H9 (cell line): ENCODE data around the gene ACKR1. TPM values are rescaled to one million over a fixed set of nuclear protein-coding genes. Genes with fewer than 3 reads are reported as not detected.

Experiments used
- DNase-seq: peaks from one replicate; pipeline ENCODE4 v3.0.0-alpha.2; 2017
- H2AFZ ChIP-seq: one replicate; pipeline ENCODE4 v1.6.1; 2013; ENCODE audit warnings: mild to moderate bottlenecking, low read length, control low read depth, moderate library complexity
- H2AK5ac ChIP-seq: 2 replicates; pipeline ENCODE4 v1.6.1; 2013; ENCODE audit warnings: low read length, control low read depth, mixed read lengths; ENCODE audit not compliant: insufficient read length
- H2BK120ac ChIP-seq: one replicate; pipeline ENCODE4 v1.6.1; 2013; ENCODE audit warnings: low read depth, mild to moderate bottlenecking, low read length, control low read depth, inconsistent platforms; ENCODE audit not compliant: poor library complexity, severe bottlenecking
- H2BK12ac ChIP-seq: 2 replicates; pipeline ENCODE4 v1.6.1; 2013; ENCODE audit warnings: low read length, control low read depth, mixed read lengths, low read depth; ENCODE audit not compliant: insufficient read length
- H2BK15ac ChIP-seq: 2 replicates; pipeline ENCODE4 v1.6.1; 2013; ENCODE audit warnings: low read depth, low read length, control low read depth
- H2BK20ac ChIP-seq: one replicate; pipeline ENCODE4 v1.6.1; 2013; ENCODE audit warnings: low read depth, mild to moderate bottlenecking, low read length, control low read depth, inconsistent platforms; ENCODE audit not compliant: poor library complexity, severe bottlenecking
- H2BK5ac ChIP-seq: 2 replicates; pipeline ENCODE4 v1.6.1; 2013; ENCODE audit warnings: low read length, control low read depth, mixed read lengths; ENCODE audit not compliant: insufficient read length
- H3K14ac ChIP-seq: 2 replicates; pipeline ENCODE4 v1.6.1; 2013; ENCODE audit warnings: low read length, control low read depth; ENCODE audit not compliant: insufficient read depth
- H3K18ac ChIP-seq: 2 replicates; pipeline ENCODE4 v1.6.1; 2013; ENCODE audit warnings: low read depth, mild to moderate bottlenecking, mixed read lengths, low read length, control low read depth; ENCODE audit not compliant: insufficient read length
- H3K23ac ChIP-seq: 2 replicates; pipeline ENCODE4 v1.6.1; 2013; ENCODE audit warnings: low read length, control low read depth, mixed read lengths, low read depth; ENCODE audit not compliant: insufficient read length
- H3K23me2 ChIP-seq: 2 replicates; pipeline ENCODE4 v1.6.1; 2013; ENCODE audit warnings: low read depth, mild to moderate bottlenecking, mixed read lengths, low read length, control low read depth; ENCODE audit not compliant: insufficient read length, poor library complexity, severe bottlenecking
- H3K27ac ChIP-seq: 2 replicates; pipeline ENCODE4 v1.5.1; 2013; ENCODE audit warnings: low read length, control low read depth, mixed read lengths, low read depth; ENCODE audit not compliant: insufficient read length
- H3K27me3 ChIP-seq: 2 replicates; pipeline ENCODE4 v1.6.1; 2013; ENCODE audit warnings: low read length, control low read depth, inconsistent platforms; ENCODE audit not compliant: insufficient read depth
- H3K4ac ChIP-seq: 2 replicates; pipeline ENCODE4 v1.6.1; 2013; ENCODE audit warnings: low read depth, mild to moderate bottlenecking, control low read depth, inconsistent platforms, low read length, moderate library complexity
- H3K4me1 ChIP-seq: 2 replicates; pipeline ENCODE4 v1.6.1; 2013; ENCODE audit warnings: low read length, control low read depth, inconsistent platforms; ENCODE audit not compliant: insufficient read depth
- H3K4me2 ChIP-seq: 2 replicates; pipeline ENCODE4 v1.6.1; 2013; ENCODE audit warnings: low read length, control low read depth, mixed read lengths; ENCODE audit not compliant: insufficient read length, insufficient read depth
- H3K56ac ChIP-seq: 2 replicates; pipeline ENCODE4 v1.6.1; 2013; ENCODE audit warnings: low read depth, mild to moderate bottlenecking, mixed read lengths, low read length, control low read depth; ENCODE audit not compliant: insufficient read length
- H3K79me1 ChIP-seq: 2 replicates; pipeline ENCODE4 v1.6.1; 2013; ENCODE audit warnings: low read depth, mild to moderate bottlenecking, moderate library complexity, low read length, control low read depth, inconsistent platforms; ENCODE audit not compliant: insufficient read depth, poor library complexity, severe bottlenecking
- H3K79me2 ChIP-seq: 2 replicates; pipeline ENCODE4 v1.6.1; 2013; ENCODE audit warnings: low read length, control low read depth, inconsistent platforms; ENCODE audit not compliant: insufficient read depth
- H3K9ac ChIP-seq: 2 replicates; pipeline ENCODE4 v1.6.1; 2013; ENCODE audit warnings: low read length, control low read depth, mixed read lengths; ENCODE audit not compliant: insufficient read length; ENCODE audit errors: extremely low read depth
- H3K9me3 ChIP-seq: one replicate; pipeline ENCODE4 v1.6.1; 2013; ENCODE audit warnings: low read depth, low read length, inconsistent platforms; ENCODE audit not compliant: control insufficient read depth
- H3T11ph ChIP-seq: one replicate; pipeline ENCODE4 v1.6.1; 2013; ENCODE audit warnings: mild to moderate bottlenecking, low read length, control low read depth, inconsistent platforms
- H4K20me1 ChIP-seq: one replicate; pipeline ENCODE4 v1.6.1; 2013; ENCODE audit not compliant: control insufficient read depth, insufficient read length, insufficient read depth
- H4K5ac ChIP-seq: 2 replicates; pipeline ENCODE4 v1.6.1; 2013; ENCODE audit warnings: low read depth, mild to moderate bottlenecking, mixed read lengths, low read length, control low read depth; ENCODE audit not compliant: insufficient read length
- H4K8ac ChIP-seq: replicated peaks from 2 replicates; pipeline ENCODE4 v1.6.1; 2013; ENCODE audit warnings: low read length, control low read depth, mixed read lengths, low read depth; ENCODE audit not compliant: insufficient read length
- H4K91ac ChIP-seq: 2 replicates; pipeline ENCODE4 v1.6.1; 2013; ENCODE audit warnings: low read depth, mild to moderate bottlenecking, moderate library complexity, mixed read lengths, low read length, control low read depth; ENCODE audit not compliant: insufficient read length
- H3K27ac Mint-ChIP-seq, 3 experiments: 2 replicates in 2 of 3; 3 replicates in 1 of 3; pipeline ENCODE4 v1.8.0; 2020 to 2021; ENCODE audit warnings: mixed read lengths in 3 of 3, mild to moderate bottlenecking in 1 of 3, moderate library complexity in 1 of 3
- H3K27me3 Mint-ChIP-seq: 2 replicates; pipeline ENCODE4 v1.8.0; 2021; ENCODE audit warnings: low read depth, mild to moderate bottlenecking, moderate library complexity, mixed read lengths
- H3K36me3 Mint-ChIP-seq, 3 experiments: 2 replicates in 2 of 3; 3 replicates in 1 of 3; pipeline ENCODE4 v1.8.0; 2020 to 2021; ENCODE audit warnings: low read depth in 3 of 3, mixed read lengths in 3 of 3; ENCODE audit not compliant: insufficient read depth in 1 of 3
- H3K4me1 Mint-ChIP-seq, 2 experiments: 2 replicates each; pipeline ENCODE4 v1.8.0; 2020; ENCODE audit warnings: mixed read lengths in 2 of 2
- H3K4me3 Mint-ChIP-seq, 2 experiments: 2 replicates in 1 of 2; 3 replicates in 1 of 2; pipeline ENCODE4 v1.8.0; 2020 to 2021; ENCODE audit warnings: mild to moderate bottlenecking in 2 of 2, mixed read lengths in 2 of 2, moderate library complexity in 1 of 2
- H3K9me3 Mint-ChIP-seq, 2 experiments: 2 replicates in 1 of 2; 3 replicates in 1 of 2; pipeline ENCODE4 v1.8.0; 2020; ENCODE audit warnings: mild to moderate bottlenecking in 2 of 2, mixed read lengths in 2 of 2, moderate library complexity in 1 of 2
- CTCF ChIP-seq: fragments of 200-600 bp; sonication (generic); conservative IDR thresholded peaks from 3 replicates; pipeline ENCODE4 v1.8.0; 2021; ENCODE audit warnings: antibody characterized with exemption, mild to moderate bottlenecking
- WGBS: extraction: QIAGEN DNeasy Blood & Tissue Kit; methylation state at CpG from one replicate; pipeline ENCODE4 v1.1.7; 2013; ENCODE audit warnings: missing lambda C conversion rate, low lambda C conversion rate, mixed read lengths; ENCODE audit not compliant: insufficient read length; ENCODE audit errors: extremely low coverage; 5-methylcytosine and 5-hydroxymethylcytosine counted together
- total RNA-seq: library from RNA; stranded (reverse); gene quantifications from 2 replicates; pipeline ENCODE4 v1.2.1, GENCODE V29; 2021

ACKR1 gene
- total RNA-seq, 1 experiment from 2014 or later: 0.26 TPM

GRCh38 chr1:159207080-159207479 is 2.4 kb downstream of the ACKR1 start:
- Histone ChIP-seq H2BK5ac (no peak overlapping the region), H4K5ac (no peak overlapping the region), H2BK20ac (no peak overlapping the region), H2AK5ac (no peak overlapping the region), H2BK12ac (no peak overlapping the region), H3K79me2 (no peaks in the 10 kb centered on the region), H4K20me1 (no peaks in the 10 kb centered on the region), H2BK120ac (no peak overlapping the region), H3K56ac (no peak overlapping the region), H4K8ac (no peak overlapping the region), H3K18ac (no peak overlapping the region), H3K4ac (no peak overlapping the region), H3K4me1 (no peaks in the 10 kb centered on the region), H3T11ph (no peak overlapping the region), H3K27ac (no peak overlapping the region), H3K9ac (no peak overlapping the region), H3K23me2 (no peaks in the 10 kb centered on the region), H2BK15ac (no peak overlapping the region), H3K9me3 (no peaks in the 10 kb centered on the region), H3K23ac (no peak overlapping the region), H4K91ac (no peak overlapping the region), H3K27me3 (no peaks in the 10 kb centered on the region), H3K79me1 (no peaks in the 10 kb centered on the region), H2AFZ (no peak overlapping the region), H3K14ac (no peak overlapping the region), H3K4me2 (no peak overlapping the region)
- no peak for TF ChIP-seq CTCF
- WGBS: no CpG with 5 or more reads among the region's 5 CpGs
- no peak overlapping the region for H3K27ac Mint-ChIP-seq
- H3K27me3 Mint-ChIP-seq: peaks cover 24% of the 10 kb centered on the region
- H3K4me3 Mint-ChIP-seq: no peak overlapping the region
- no peak for DNase-seq
- H3K4me1 Mint-ChIP-seq: peaks cover 21 to 48% of the 10 kb centered on the region in 2 experiments
- no peaks in the 10 kb centered on the region for H3K9me3 Mint-ChIP-seq
- no peaks in the 10 kb centered on the region for H3K36me3 Mint-ChIP-seq
